Panc1 (cell line): ENCODE data around the gene VKORC1L1. TPM values are rescaled to one million over a fixed set of nuclear protein-coding genes. Genes with fewer than 3 reads are reported as not detected.

Experiments
- ATAC-seq: fragments of 200-7000 bp; cut with Tn5 transposase; 2 replicates; pipeline ENCODE4 v1.9.1; 2020; ENCODE audit warnings: mild to moderate bottlenecking, moderate library complexity
- BruUV-seq: library from RNA; stranded (reverse); fragments of 400-500 nt; replicated peaks from 2 replicates; lab custom pipeline; 2021; lab: Mats Ljungman, UMichigan
- CTCF ChIA-PET: fragments of 300-600 bp; sonication (Branson Sonifier 250); formaldehyde crosslinking; loops from one replicate; lab custom pipeline; 2022; ENCODE audit warnings: antibody characterized with exemption; lab: Charles Lee
- POLR2A ChIA-PET: fragments of 300-600 bp; sonication (Branson Sonifier 250); formaldehyde crosslinking; loops from one replicate; lab custom pipeline; 2022; ENCODE audit warnings: antibody characterized with exemption; lab: Charles Lee
- DNase-seq: peaks from one replicate; pipeline ENCODE4 v3.0.0-alpha.2; 2010; ENCODE audit warnings: low read depth, low spot score
- H3K27ac ChIP-seq: 2 replicates; pipeline ENCODE4 v1.5.1; 2011; ENCODE audit warnings: mild to moderate bottlenecking, low read length, inconsistent platforms
- H3K27me3 ChIP-seq: fragments of 200-500 bp; sonication (Bioruptor generic); 2 replicates; pipeline ENCODE4 v1.6.0; 2014; ENCODE audit warnings: low read length, inconsistent platforms; ENCODE audit not compliant: control insufficient read depth, insufficient read depth
- H3K36me3 ChIP-seq: fragments of 200-500 bp; sonication (Bioruptor generic); 2 replicates; pipeline ENCODE4 v1.5.1; 2014; ENCODE audit warnings: inconsistent platforms, mild to moderate bottlenecking, low read length, moderate library complexity; ENCODE audit not compliant: control insufficient read depth, insufficient read depth
- H3K4me1 ChIP-seq: 2 replicates; pipeline ENCODE4 v1.5.1; 2011; ENCODE audit warnings: inconsistent platforms, mild to moderate bottlenecking, low read length, moderate library complexity; ENCODE audit not compliant: control insufficient read depth, insufficient read depth
- H3K4me3 ChIP-seq, 2 experiments: 2 replicates each; pipeline ENCODE4 v1.5.1; 2011 to 2012; ENCODE audit warnings: low read depth in 2 of 2, low read length in 2 of 2, mild to moderate bottlenecking in 2 of 2, inconsistent platforms in 1 of 2, moderate library complexity in 1 of 2
- H3K9me3 ChIP-seq: fragments of 200-500 bp; sonication (Bioruptor generic); 2 replicates; pipeline ENCODE4 v1.5.1; 2014; ENCODE audit warnings: low read depth, mild to moderate bottlenecking, inconsistent platforms, low read length, moderate library complexity; ENCODE audit not compliant: control insufficient read depth, insufficient read depth
- CTCF ChIP-seq: fragments of 450-650 bp; IDR thresholded peaks from 2 replicates; pipeline ENCODE4 v1.5.1; 2017; ENCODE audit warnings: mild to moderate bottlenecking
- POLR2AphosphoS5 ChIP-seq: IDR thresholded peaks from 2 replicates; pipeline ENCODE4 v1.6.1; 2012; ENCODE audit warnings: mild to moderate bottlenecking, low read depth, low read length, moderate library complexity
- SIN3A ChIP-seq: IDR thresholded peaks from 2 replicates; pipeline ENCODE4 v1.6.1; 2012; ENCODE audit warnings: low read depth, mild to moderate bottlenecking, low read length, moderate library complexity, borderline replicate concordance; ENCODE audit not compliant: insufficient read depth
- TCF7L2 ChIP-seq: IDR thresholded peaks from 2 replicates; pipeline ENCODE4 v1.6.1; 2011; ENCODE audit warnings: mild to moderate bottlenecking, low read depth, low read length, inconsistent platforms
- in situ Hi-C: cut with HindIII; loops from 2 replicates; pipeline ENCODE4 v1.10.0; 2016; ENCODE audit warnings: low sequenced_read_pairs, low pct_unique_long_range_greater_than_20kb
- intact Hi-C: fragments of 100-400 bp; cut with micrococcal nuclease; formaldehyde crosslinking; loops from one replicate; pipeline ENCODE4 v1.10.0; 2022; ENCODE audit not compliant: unreplicated experiment
- total RNA-seq: library from RNA; stranded (reverse); gene quantifications from one replicate; pipeline ENCODE4 v1.2.1, GENCODE V29; 2021; ENCODE audit not compliant: unreplicated experiment
- TF ChIP-seq, protein P1 (sequence below), 2 experiments: IDR thresholded peaks; 2 replicates each; pipeline ENCODE4 v1.6.1; 2011 to 2012; ENCODE audit warnings: low read depth in 2 of 2, control low read depth in 1 of 2, low read length in 1 of 2, mild to moderate bottlenecking in 1 of 2, moderate library complexity in 1 of 2; ENCODE audit not compliant: insufficient read depth in 1 of 2

Gene VKORC1L1
- total RNA-seq, 1 experiment from 2014 or later: 45.5 TPM

- H3K9me3 ChIP-seq: no peaks in the 10 kb centered on the region
- no peak for ATAC-seq
- in situ Hi-C loops: no loop called here
- BruUV-seq: no TSS peak
- no peak for DNase-seq
- TF ChIP-seq CTCF (no peak), SIN3A (no peak), TCF7L2 (no peak), POLR2AphosphoS5 (no peak)
- TF ChIP-seq, protein P1, sequence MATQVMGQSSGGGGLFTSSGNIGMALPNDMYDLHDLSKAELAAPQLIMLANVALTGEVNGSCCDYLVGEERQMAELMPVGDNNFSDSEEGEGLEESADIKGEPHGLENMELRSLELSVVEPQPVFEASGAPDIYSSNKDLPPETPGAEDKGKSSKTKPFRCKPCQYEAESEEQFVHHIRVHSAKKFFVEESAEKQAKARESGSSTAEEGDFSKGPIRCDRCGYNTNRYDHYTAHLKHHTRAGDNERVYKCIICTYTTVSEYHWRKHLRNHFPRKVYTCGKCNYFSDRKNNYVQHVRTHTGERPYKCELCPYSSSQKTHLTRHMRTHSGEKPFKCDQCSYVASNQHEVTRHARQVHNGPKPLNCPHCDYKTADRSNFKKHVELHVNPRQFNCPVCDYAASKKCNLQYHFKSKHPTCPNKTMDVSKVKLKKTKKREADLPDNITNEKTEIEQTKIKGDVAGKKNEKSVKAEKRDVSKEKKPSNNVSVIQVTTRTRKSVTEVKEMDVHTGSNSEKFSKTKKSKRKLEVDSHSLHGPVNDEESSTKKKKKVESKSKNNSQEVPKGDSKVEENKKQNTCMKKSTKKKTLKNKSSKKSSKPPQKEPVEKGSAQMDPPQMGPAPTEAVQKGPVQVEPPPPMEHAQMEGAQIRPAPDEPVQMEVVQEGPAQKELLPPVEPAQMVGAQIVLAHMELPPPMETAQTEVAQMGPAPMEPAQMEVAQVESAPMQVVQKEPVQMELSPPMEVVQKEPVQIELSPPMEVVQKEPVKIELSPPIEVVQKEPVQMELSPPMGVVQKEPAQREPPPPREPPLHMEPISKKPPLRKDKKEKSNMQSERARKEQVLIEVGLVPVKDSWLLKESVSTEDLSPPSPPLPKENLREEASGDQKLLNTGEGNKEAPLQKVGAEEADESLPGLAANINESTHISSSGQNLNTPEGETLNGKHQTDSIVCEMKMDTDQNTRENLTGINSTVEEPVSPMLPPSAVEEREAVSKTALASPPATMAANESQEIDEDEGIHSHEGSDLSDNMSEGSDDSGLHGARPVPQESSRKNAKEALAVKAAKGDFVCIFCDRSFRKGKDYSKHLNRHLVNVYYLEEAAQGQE (IDR thresholded peaks at IDR 0.05; ENCODE audit: insufficient read depth in 1 of 2, low read depth in 2 of 2, low read length in 1 of 2): no peak
- no peaks in the 10 kb centered on the region for H3K36me3 ChIP-seq
- no peak overlapping the region for H3K27ac ChIP-seq
- no peaks in the 10 kb centered on the region for H3K4me1 ChIP-seq
- no peaks in the 10 kb centered on the region for H3K27me3 ChIP-seq
- ChIA-PET CTCF (no interaction called here), POLR2A (no interaction called here)
- intact Hi-C loops: no loop called here
- H3K4me3 ChIP-seq: no peak overlapping the region
These were observed 51.3 kb downstream of the VKORC1L1 start for GRCh38 chr7:65924193-65924592.

- ATAC-seq: no peak
These were observed 52.2 kb downstream of the VKORC1L1 start for GRCh38 chr7:65925040-65925439.

More at GRCh38 chr7:65925040-65925439, 52.2 kb downstream of the VKORC1L1 start:
- DNase-seq: no peak
- Histone ChIP-seq H3K36me3 (no peaks in the 10 kb centered on the region), H3K4me1 (no peaks in the 10 kb centered on the region), H3K9me3 (no peaks in the 10 kb centered on the region), H3K27ac (no peak overlapping the region), H3K4me3 (no peak overlapping the region), H3K27me3 (no peaks in the 10 kb centered on the region)
- in situ Hi-C loops: no loop called here
- BruUV-seq: no TSS peak
- intact Hi-C loops: no loop called here
- no peak for TF ChIP-seq CTCF
- no peak for TF ChIP-seq SIN3A
- TF ChIP-seq POLR2AphosphoS5: no peak
- TF ChIP-seq TCF7L2: no peak
- TF ChIP-seq, protein P1 (IDR thresholded peaks at IDR 0.05; ENCODE audit: insufficient read depth in 1 of 2, low read depth in 2 of 2, low read length in 1 of 2): no peak
- ChIA-PET CTCF (no interaction called here), POLR2A (no interaction called here)
